OCI-M1 (cell line): Measurements from ENCODE around the gene AGER.
"Not testable (repeated sequence)": the region's sequence is repeated elsewhere in the genome, so short reads cannot be mapped to it uniquely, and the experiment has no call there.

Experiments
- DNase-seq: peaks from one replicate; lab custom pipeline; 2025; lab: John Stamatoyannopoulos, UW

AGER gene

DNA sequence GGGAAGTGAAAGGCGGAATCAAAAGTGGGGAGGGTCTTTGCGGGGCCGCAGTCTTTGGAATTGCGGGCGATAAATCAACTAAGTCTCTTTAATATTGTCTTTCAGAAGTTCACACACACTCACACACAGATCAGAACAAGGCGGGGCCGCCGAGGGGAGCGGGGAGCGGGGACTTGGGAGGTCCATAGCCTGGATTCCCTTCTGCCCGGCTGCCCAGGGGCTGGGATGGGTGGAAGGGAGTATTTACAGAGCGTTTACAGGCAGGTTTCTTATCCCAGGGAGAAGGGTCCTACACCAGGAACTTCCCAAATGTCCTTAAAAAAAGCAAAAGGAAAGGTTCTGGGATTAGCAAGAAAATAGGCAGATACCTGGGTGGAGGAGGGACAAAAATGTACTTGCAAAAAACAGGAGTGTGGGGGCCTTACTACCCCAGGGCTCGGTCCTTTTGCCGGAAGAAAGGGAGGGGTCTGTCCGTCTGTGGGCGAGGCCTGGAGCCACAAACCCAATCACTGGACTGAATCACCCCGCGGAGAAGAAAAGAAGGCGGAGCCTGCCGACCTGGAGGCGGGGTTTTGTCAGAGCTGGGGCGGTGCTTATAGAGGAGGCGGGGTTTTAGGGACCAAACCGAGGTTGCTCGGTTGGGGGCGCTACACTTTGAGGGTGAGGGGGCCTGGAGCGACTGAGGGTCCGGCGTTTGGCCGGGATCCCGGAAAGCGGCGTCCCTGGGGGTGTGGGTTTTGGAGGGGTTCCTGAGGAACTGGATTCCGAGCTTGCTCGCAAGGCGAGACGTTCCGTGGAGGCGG, 35.6 kb downstream of the AGER start:
- no peak for DNase-seq

DNA sequence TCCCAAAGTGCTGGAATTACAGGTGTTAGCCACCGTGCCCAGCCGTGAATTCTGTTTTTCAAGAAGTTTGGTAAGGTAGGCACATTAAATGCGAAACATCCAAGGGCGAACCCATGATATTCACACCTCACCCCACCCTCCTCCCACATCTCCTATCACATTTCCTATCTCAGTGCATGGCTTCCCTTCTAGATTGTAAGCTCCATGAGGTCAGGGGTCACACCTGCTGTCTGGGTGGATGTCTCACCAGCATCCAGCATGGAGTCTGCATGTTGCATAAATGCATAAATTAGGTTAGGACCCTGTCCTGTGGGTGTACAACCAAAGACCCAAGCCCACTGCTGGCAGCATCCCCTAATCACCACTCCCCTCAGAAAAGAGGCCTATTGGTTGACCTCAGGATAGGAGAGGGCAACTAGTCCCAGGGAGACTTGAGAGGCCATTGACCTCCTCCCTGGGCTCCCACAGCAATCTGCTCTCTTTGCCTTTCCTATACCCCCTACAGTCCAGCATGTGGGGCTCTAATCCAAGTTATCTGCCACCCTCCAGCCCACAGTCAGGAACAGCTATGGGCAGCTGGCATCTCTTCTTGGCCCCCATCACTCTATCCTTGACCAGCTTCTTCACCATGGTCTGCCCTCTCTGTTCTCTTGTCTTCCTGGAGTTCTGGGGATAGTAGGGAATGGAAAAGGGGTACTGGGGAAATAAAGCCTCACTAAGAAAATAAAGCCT, 36.5 kb downstream of the AGER start:
- no peak for DNase-seq

GRCh38 chr6:32146687-32147086, 37.4 kb downstream of the AGER start:
- DNase-seq: no peak

DNA sequence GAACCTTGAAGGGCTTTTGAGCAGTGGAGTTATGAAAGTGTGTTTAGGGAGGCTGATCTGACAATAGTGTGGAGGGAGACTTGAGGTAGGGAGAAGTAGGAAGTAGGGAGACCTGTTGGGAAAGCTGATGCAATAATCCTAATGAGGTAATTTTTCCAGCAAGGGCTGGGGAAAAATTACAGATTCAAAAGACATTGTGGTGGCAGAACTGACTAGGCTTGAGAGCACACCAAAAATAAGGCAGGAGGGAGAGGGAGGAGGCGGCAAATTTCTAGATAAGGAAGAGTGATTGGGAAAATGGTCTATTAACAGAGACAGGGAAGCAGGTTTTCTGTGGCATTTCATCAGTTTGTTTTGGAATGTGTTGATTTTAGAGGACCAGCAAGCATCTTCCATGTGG, 37.8 kb downstream of the AGER start:
- DNase-seq: no peak

DNA sequence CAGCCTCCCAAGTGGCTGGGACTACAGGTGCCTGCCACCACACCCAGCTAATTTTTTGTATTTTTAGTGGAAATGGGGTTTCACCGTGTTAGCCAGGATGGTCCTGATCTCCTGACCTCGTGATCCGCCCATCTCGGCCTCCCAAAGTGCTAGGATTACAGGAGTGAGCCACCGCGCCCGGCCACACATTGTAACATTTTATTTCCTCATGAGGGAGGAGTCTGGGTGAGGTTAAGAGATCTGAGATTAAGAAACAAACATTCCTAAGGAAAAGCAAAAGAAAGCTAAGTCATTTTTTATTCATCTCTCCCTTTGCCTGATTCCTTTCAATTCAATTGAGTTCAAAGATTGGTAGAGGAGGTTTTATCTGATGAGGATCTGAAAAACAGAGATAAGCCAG, 39.8 kb downstream of the AGER start:
- not testable (repeated sequence) for DNase-seq

DNA sequence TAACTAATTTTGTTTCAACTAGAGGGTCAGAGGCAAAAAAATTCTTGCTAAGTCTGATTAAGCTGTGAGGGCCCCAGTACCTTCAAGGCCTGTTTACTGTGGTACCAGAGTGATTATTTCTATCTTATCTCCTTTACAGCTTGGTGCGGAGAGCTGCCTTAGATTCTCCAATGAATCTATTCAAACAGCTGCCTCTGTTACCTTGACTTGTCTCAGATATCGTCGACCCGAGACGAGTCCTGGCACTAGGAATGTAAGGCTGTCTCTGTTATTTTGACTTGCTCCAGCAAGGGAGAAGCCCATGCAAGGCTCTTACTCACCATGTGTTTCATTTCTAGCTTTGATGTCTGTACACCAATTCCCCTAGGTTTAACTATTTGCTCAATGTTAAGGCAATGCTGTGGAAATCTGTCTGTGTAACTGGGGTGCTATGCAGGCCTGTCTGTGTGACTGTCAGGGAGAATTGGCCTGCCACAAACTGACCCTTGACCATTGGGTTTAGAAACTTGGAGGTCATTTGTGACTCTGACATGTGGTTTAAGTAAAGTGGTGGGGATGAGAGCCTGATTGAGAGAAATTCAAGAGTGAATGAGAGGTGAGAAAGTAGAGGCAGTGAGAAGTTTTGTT, 43.5 kb downstream of the AGER start:
- no peak for DNase-seq

GRCh38 chr6:32139590-32139989, 44.5 kb downstream of the AGER start:
- no peak for DNase-seq

DNA sequence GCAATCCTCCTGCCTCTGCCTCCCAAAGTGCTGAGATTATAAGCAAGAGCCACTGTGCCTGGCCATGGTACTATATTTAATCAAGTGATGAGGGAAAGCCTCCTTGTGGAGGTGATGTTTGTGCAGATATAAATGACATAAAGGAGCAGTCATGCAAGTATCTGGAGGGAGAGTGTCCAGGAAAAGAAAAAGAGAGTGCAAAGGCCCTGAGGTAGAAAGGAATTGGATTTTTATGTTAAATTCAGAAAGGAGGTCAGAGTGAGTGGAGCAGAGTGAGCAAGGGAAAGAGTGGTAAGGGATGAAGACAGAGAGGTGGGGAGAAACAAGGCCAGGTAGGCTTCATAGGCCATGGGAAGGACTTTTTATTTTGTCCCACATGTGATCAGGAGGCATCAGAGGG, 46.6 kb downstream of the AGER start:
- no peak for DNase-seq

DNA sequence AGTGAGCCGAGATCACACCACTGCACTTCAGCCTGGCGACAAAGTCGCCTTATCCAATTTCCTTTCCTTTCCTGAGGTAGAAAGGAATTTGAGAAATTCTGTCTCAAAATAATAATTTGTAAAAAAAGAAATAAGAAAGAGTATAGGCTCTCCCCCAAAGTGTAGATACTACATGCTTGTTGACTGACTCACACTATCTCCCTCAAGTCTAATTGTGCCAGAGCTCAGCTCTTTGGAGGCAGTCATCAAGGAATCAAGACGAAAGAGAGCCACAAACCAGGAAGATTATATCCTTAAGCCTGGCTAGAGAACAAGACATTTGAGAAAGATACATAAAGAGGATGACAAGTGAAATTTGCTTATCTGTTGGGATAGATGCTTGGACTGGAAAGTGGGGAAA, 50.3 kb downstream of the AGER start:
- DNase-seq: no peak

DNA sequence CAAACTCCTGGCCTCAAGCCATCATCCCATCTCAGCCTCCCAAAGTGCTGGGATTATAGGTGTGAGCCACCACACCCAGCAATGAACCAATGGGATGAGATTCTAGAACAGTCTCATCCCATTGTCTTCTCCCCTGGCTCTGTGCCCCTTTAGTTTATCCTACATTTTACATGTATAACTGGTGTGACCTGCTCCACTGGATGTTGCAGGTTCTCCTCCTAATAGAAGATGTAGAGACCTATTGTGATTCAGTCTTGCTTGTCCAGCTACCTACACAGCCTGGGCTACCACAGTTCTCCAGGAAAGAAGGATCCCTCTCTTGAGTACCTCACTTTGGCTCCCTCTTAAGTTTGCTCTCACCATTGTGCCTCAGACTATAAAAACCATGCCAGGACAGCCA, 51.9 kb downstream of the AGER start:
- no peak for DNase-seq

DNA sequence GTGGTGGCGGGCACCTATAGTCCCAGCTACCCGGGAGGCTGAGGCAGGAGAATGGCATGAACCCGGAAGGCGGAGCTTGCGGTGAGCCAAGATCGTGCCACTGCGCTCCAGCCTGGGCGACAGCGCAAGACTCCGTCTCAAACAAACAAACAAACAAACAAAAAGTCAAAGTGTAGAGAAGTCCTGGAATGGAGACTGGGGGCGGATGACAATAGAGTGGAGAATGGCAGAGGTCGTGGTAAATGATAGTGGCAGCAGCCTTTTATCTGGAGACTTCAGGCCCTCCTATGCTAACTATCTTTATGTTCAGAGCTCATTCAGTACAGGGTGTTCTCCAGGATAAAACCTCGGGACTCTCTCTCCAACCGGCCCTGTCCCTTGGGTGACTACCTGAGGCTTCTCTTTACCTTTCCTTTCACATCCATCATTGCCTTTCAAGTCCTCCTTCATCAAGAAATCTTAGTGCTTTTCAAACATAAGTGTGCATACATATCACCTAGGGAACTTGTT, 52.6 kb downstream of the AGER start:
- peak; percentile 80 for DNase-seq
